ENCODE measurements around the gene NPHP4. TPM values are rescaled to one million over a fixed set of nuclear protein-coding genes. Genes with fewer than 3 reads are reported as not detected.
A peak's percentile ranks its signal among the peaks of the same experiment; 100 is the strongest.

NPHP4 gene
- total and polyA plus RNA-seq, 4 donors: 1.7 to 5.6 (median 3.5) TPM

GRCh38 chr1:5914676-5915365 lies 77.4 kb downstream of the NPHP4 start:
- no peaks in the 10 kb centered on the region for H3K27me3 ChIP-seq (ENCODE audit: control insufficient read depth in 4 of 4, insufficient read depth in 4 of 4, low read length in 3 of 4)
- peaks cover 0 to 5% (median 0%) of the 10 kb centered on the region in 4 donors for H3K4me1 ChIP-seq (ENCODE audit: control insufficient read depth in 4 of 4, insufficient read depth in 4 of 4, low read length in 3 of 4)
- H3K36me3 ChIP-seq (ENCODE audit: control insufficient read depth in 4 of 4, insufficient read depth in 3 of 4, low read depth in 1 of 4, low read length in 3 of 4): no peaks in the 10 kb centered on the region
- H3K9ac ChIP-seq (ENCODE audit: low read depth in 1 of 2, low read length in 2 of 2): no peak overlapping the region
- H3K27ac ChIP-seq (ENCODE audit: low read depth in 1 of 2, low read length in 2 of 2): no peak overlapping the region
- peak; percentile 28 for DNase-seq (ENCODE audit: low spot score)
- 95% methylated on average over 14 of the region's 14 CpGs for WGBS
- no peak for TF ChIP-seq HNF4G (IDR thresholded peaks at IDR 0.05)
- no peak overlapping the region for H3K4me3 ChIP-seq (ENCODE audit: low read depth in 1 of 3, low read length in 3 of 3)
- no peaks in the 10 kb centered on the region for H3K9me3 ChIP-seq (ENCODE audit: control insufficient read depth in 4 of 4, low read length in 3 of 4)

GRCh38 chr1:5913876-5914275 lies 78.3 kb downstream of the NPHP4 start:
- DNase-seq (ENCODE audit: low spot score): no peak
- TF ChIP-seq ATF3 (IDR thresholded peaks at IDR 0.05): no peak
- no peak for TF ChIP-seq MAX (IDR thresholded peaks at IDR 0.05)
- TF ChIP-seq EGR1 (IDR thresholded peaks at IDR 0.05; ENCODE audit: low read depth in 2 of 2): no peak
- TF ChIP-seq HNF4G (IDR thresholded peaks at IDR 0.05): no peak
- TF ChIP-seq RAD21 (IDR thresholded peaks at IDR 0.05): no peak
- no peak for TF ChIP-seq TAF1 (conservative IDR thresholded peaks at IDR 0.05)
- no peak for TF ChIP-seq GABPA (IDR thresholded peaks at IDR 0.05 in 1 of 2, conservative IDR thresholded peaks at IDR 0.05 in 1 of 2)
- no peak for TF ChIP-seq RXRA (IDR thresholded peaks at IDR 0.05)
- no peak for TF ChIP-seq HNF4A (conservative IDR thresholded peaks at IDR 0.05)
- TF ChIP-seq NR2F2 (IDR thresholded peaks at IDR 0.05): no peak
- TF ChIP-seq JUND (IDR thresholded peaks at IDR 0.05): no peak
- no peak overlapping the region for H3K9ac ChIP-seq (ENCODE audit: low read depth in 1 of 2, low read length in 2 of 2)

GRCh38 chr1:5913078-5913845 lies 79.0 kb downstream of the NPHP4 start:
- Histone ChIP-seq H3K27ac (ENCODE audit: low read depth in 1 of 2, low read length in 2 of 2) (no peak overlapping the region), H3K9me3 (ENCODE audit: control insufficient read depth in 4 of 4, low read length in 3 of 4) (no peaks in the 10 kb centered on the region), H3K27me3 (ENCODE audit: control insufficient read depth in 4 of 4, insufficient read depth in 4 of 4, low read length in 3 of 4) (no peaks in the 10 kb centered on the region), H3K9ac (ENCODE audit: low read depth in 1 of 2, low read length in 2 of 2) (no peak overlapping the region), H3K4me3 (ENCODE audit: low read depth in 1 of 3, low read length in 3 of 3) (no peak overlapping the region), H3K4me1 (ENCODE audit: control insufficient read depth in 4 of 4, insufficient read depth in 4 of 4, low read length in 3 of 4) (peaks cover 0 to 5% (median 0%) of the 10 kb centered on the region in 4 donors), H3K36me3 (ENCODE audit: control insufficient read depth in 4 of 4, insufficient read depth in 3 of 4, low read depth in 1 of 4, low read length in 3 of 4) (no peaks in the 10 kb centered on the region)
- no peak for TF ChIP-seq ZBTB33 (IDR thresholded peaks at IDR 0.05)
- DNase-seq (ENCODE audit: low spot score): no peak
- 91% methylated on average over 14 of the region's 14 CpGs for WGBS

More at GRCh38 chr1:5913876-5914275, 78.3 kb downstream of the NPHP4 start:
- WGBS: 97% methylated on average over 10 of the region's 10 CpGs
- Histone ChIP-seq H3K27ac (ENCODE audit: low read depth in 1 of 2, low read length in 2 of 2) (no peak overlapping the region), H3K27me3 (ENCODE audit: control insufficient read depth in 4 of 4, insufficient read depth in 4 of 4, low read length in 3 of 4) (no peaks in the 10 kb centered on the region), H3K36me3 (ENCODE audit: control insufficient read depth in 4 of 4, insufficient read depth in 3 of 4, low read depth in 1 of 4, low read length in 3 of 4) (no peaks in the 10 kb centered on the region), H3K9me3 (ENCODE audit: control insufficient read depth in 4 of 4, low read length in 3 of 4) (no peaks in the 10 kb centered on the region), H3K4me1 (ENCODE audit: control insufficient read depth in 4 of 4, insufficient read depth in 4 of 4, low read length in 3 of 4) (peaks cover 0 to 5% (median 0%) of the 10 kb centered on the region in 4 donors), H3K4me3 (ENCODE audit: low read depth in 1 of 3, low read length in 3 of 3) (no peak overlapping the region)

All from liver (tissue), 9 donors.